Measurements from ENCODE around the gene TMEM178B. TPM values are rescaled to one million over a fixed set of nuclear protein-coding genes. Genes with fewer than 3 reads are reported as not detected.
A peak's percentile ranks its signal among the peaks of the same experiment; 100 is the strongest.
"Not testable (repeated sequence)": the region's sequence is repeated elsewhere in the genome, so short reads cannot be mapped to it uniquely, and the experiment has no call there.

The TMEM178B gene
- total RNA-seq, 1 donor from 2014 or later = 35.4 TPM

DNA sequence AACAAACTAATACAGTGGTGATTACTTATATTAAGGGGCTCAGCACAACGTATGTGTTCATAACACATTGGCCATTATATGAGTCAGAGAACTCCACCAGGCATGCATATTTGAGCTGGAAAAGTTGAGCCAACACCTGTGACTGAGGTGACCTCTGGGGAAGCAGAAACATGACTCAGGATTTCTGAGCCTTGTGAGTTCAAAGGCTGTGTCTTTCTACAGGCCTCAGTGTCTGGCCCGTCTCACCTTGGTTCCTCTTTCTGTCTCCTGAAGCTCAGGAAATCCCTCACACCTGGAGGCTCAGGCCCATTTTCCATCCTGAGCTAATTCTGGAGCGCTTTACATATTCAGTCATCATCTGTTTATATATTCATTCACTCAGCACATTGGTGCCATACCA, 246.4 kb downstream of the TMEM178B start:
- intact Hi-C loops (cut with DNase I) = no loop called here
- no peak for DNase-seq
- peak; percentile 30 for ATAC-seq (ENCODE audit: poor library complexity)

GRCh38 chr7:141322383-141322782, 248.5 kb downstream of the TMEM178B start:
- ATAC-seq (ENCODE audit: poor library complexity) (no peak), DNase-seq (no peak)
- intact Hi-C loops (cut with DNase I) = no loop called here

DNA sequence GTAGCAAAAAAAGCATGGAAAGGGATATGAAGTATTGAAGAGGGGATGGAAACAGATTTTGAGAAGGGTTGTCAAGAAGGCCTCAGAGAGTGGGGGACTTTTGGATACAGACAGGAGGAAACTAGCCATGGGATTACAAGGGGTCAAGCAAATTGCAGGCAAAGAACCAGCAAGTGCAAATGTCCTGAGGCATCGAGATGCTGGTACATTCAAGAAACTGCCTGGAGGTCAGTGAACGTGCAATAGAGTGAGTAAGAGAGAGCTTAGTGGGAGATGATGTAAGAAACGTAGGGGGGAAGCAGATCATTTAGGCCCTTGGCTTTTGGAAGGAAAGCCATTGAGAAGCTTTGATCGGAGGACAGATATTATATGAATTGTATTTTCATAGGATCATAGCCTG, 250.0 kb downstream of the TMEM178B start:
- DNase-seq = no peak
- ATAC-seq (ENCODE audit: poor library complexity) = no peak
- intact Hi-C loops (cut with DNase I) = no loop called here

DNA sequence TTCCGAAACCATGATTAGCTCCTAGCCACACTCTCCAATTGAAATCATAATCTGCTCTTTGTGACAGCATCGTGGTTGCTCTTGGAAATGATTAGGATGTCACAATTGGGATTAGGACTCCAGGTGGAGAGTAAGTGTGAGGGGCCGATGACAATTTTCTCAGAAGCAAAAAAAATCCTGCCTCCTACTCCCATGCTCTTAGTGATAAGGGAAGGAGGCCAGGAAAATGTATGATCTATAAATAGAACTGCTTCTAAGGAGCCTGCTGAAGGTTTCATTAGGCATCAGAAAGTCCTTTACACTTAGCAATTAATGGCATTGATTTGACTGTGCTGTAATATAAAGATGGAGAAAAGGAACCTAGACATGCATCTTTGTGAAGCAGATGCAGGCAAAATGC, 251.0 kb downstream of the TMEM178B start:
- ATAC-seq (ENCODE audit: poor library complexity) = no peak
- DNase-seq = no peak
- intact Hi-C loops (cut with DNase I) = no loop called here

DNA sequence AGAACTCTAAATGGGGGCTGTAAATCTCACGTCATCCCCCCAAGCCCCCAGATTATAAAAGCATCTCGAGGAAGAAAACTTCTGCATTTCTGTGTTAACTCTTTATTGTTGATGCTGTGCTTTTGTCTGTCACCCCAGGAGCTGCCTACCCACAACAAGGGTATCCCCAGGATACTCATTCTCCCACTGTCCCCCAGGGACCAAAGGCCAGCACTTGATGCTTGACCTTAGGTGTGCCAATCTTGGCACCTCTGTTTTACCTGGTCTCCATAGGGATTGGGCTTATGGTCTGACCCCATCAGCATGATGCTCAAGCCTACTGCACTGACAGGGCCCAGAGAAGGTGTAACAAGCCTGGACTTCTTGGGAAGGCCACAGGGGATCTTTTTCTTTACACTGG, 251.4 kb downstream of the TMEM178B start:
- intact Hi-C loops (cut with DNase I) = no loop called here
- DNase-seq (no peak), ATAC-seq (ENCODE audit: poor library complexity) (no peak)

DNA sequence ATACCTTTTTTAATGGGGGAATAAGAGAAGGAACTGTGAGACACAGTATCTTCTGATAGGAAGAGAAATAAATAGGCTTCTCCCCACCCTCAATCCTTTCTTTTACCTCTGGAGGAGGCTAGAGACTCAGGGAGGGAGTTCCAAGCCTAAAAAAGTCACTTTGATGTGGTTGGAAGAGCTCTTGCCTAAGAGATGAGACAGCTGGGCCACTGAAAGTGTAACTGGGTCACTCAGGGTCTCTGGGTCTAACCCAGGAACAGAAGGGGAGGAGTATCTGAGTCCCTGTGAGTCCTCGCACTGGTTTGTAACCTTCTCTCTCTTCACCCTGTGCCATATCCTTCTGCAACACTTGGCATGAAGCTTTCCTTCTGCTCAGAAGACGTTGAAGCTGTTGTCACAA, 254.4 kb downstream of the TMEM178B start:
- intact Hi-C loops (cut with DNase I) = no loop called here
- no peak for DNase-seq
- ATAC-seq (ENCODE audit: poor library complexity) = no peak

DNA sequence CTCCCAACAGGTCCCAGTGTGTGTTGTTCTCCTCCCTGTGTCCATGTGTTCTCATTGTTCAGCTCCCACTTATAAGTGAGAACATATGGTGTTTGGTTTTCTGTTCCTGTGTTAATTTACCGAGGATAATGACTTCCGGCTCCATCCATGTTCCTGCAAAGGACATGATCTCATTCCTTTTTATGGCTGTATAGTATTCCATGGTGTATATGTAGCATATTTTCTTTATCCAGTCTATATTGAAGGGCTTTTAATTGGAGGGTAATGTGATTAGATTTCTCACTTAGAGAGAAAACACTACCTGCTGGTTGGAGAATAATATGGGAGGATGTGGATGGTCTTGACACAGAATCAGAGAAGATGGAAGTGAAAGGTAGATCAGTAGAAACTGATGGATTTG, 256.4 kb downstream of the TMEM178B start:
- ATAC-seq (ENCODE audit: poor library complexity); intact Hi-C loops (cut with DNase I); DNase-seq: not testable (repeated sequence)

- DNase-seq (no peak), ATAC-seq (ENCODE audit: poor library complexity) (peak; percentile 54)
- intact Hi-C loops (cut with DNase I) = no loop called here
These were observed 259.6 kb downstream of the TMEM178B start for GRCh38 chr7:141333459-141333858.

DNA sequence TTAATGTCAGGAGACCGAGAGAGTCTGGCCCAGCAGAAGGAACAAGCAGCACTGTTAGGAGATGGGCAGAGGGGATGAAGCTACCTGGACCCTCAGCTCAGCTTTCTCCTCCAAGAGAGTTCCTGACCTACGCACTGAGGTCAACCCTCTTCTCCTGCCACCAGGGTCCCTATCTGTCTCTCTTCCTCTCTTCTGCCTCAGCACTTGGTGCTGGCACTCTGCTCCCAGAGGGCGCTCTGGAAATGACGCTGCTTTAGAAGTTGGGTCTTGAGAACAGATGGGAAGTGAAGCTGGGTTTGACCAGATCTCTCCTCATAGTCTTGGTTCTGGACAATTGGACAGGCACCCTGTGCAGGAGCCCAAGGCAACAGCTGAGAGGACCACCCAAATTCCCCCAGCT, 261.3 kb downstream of the TMEM178B start:
- no peak for DNase-seq
- intact Hi-C loops (cut with DNase I) = no loop called here
- ATAC-seq (ENCODE audit: poor library complexity) = no peak

GRCh38 chr7:141339603-141340002, 265.7 kb downstream of the TMEM178B start:
- DNase-seq = no peak
- ATAC-seq (ENCODE audit: poor library complexity) = no peak
- intact Hi-C loops (cut with DNase I) = no loop called here

DNA sequence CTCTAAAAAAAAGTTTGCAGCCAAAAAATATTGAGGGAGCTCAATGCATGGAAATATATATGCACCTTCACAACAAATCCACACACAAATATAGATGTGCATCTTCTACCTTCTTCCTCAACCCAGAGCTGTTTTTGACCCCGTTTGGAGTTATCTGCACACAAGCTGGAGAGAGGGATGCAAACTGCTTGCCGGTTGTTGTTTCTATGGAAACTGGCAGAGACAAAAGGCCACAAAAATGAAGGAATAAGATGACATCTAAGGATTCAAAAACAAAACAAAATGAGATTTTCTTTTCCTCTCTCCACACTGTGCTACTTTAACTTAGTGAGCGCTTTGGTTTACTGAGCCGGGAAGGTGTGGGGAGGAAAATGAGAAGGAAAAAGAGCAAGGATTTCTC, 267.1 kb downstream of the TMEM178B start:
- no peak for ATAC-seq (ENCODE audit: poor library complexity)
- DNase-seq = no peak
- intact Hi-C loops (cut with DNase I) = no loop called here

- ATAC-seq (ENCODE audit: poor library complexity) (peak; percentile 30), DNase-seq (no peak)
- intact Hi-C loops (cut with DNase I) = no loop called here
These were observed 269.0 kb downstream of the TMEM178B start for GRCh38 chr7:141342621-141343408.

DNA sequence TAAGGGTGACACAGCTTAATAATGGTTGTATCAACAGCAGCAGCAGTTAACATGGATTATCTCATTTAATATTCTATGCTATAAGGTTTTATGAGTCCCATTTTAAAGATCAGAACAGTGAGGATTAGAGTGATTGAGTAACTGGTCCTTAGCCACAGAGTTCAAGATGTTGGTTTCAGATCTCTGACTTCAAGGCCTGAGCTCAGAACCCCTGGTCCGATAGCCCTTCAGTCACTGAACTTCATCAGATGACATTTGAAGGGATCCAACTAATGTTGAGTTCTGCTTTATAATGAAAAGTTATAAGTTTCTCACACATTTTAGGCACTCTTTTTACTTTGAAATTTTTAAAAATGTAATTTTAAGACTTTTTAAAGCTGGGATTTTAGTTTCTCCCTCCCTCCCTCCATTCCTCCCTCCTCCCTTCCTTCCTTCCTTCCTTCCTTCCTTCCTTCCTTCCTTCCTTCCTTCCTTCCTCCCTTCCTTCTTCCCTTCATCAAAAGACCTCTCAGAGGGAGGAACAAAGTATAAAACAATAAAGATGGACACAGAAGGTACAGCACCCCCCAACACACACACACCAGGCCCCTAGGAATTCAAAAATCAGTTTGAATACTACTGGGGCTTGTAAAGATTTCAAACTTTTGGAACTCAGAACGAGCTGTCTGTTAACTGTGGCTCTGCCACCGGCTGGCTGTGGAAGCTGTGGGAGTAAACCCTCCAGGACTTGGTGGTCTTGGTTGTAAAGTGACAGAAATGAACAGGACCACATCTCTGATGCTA, 270.5 kb downstream of the TMEM178B start:
- ATAC-seq (ENCODE audit: poor library complexity) (no peak), DNase-seq (no peak)
- intact Hi-C loops (cut with DNase I) = no loop called here

DNA sequence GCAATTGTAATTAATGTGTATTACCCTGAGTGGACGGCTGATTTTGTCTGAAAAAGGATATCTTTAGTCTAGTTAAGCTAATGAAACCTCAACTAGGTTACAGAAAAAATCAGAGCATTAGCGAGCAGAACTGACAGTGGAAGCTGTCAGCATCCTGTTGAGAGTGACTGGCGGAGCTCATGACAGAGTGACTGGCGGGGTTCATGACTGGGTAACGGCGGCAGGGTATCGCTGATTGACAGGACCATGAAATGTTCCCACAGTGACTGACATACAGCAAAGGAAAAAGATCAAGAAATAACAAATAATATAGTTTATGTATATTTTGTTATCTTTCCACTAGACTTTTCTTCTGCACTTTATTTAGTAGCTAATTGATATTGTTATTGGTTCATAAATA, 274.9 kb downstream of the TMEM178B start:
- no peak for DNase-seq
- intact Hi-C loops (cut with DNase I) = no loop called here
- peak; percentile 44 for ATAC-seq (ENCODE audit: poor library complexity)

DNA sequence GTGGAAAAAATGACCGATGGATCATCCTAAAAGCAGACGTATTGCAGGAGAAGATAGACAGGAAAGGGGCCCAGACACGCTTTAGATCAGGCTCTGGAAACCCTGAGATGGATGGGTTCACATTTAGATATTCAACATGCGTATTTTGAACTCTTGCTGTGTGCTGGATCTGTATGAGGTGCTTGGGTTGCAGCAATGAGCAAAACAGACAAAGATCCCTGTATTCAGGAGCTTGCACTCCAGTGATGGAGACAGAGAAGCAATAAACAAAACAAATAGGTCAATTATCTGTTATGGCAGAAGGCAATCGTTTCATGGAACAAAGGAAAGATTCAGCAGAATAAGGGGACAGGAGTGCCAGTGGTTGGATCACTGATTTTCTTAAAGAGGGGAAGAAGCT, 275.5 kb downstream of the TMEM178B start:
- no peak for DNase-seq
- intact Hi-C loops (cut with DNase I) = no loop called here
- ATAC-seq (ENCODE audit: poor library complexity) = no peak

GRCh38 chr7:141349804-141350203, 275.9 kb downstream of the TMEM178B start:
- ATAC-seq (ENCODE audit: poor library complexity) (no peak), DNase-seq (no peak)
- intact Hi-C loops (cut with DNase I) = no loop called here

DNA sequence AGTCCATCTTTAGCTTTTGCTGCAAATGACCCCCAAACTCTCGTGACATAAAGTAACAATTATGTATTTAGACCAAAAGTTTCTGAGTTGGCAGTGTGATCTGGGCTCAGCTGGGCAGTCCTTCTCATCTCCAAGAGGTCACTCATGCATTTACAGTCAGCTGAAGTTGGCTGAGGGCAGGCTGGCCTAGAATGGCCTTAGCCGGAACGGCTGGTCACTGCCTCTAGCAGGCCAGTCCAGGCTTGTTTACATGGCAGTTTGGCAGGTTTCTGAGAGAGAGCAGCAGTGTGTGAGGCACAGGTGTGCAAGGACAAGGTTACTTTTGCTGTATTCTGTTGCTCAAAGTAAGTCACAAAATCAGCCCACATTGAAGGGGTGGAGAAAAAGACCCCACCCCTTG, 277.3 kb downstream of the TMEM178B start:
- intact Hi-C loops (cut with DNase I) = no loop called here
- ATAC-seq (ENCODE audit: poor library complexity) = peak; percentile 40
- DNase-seq = no peak

DNA sequence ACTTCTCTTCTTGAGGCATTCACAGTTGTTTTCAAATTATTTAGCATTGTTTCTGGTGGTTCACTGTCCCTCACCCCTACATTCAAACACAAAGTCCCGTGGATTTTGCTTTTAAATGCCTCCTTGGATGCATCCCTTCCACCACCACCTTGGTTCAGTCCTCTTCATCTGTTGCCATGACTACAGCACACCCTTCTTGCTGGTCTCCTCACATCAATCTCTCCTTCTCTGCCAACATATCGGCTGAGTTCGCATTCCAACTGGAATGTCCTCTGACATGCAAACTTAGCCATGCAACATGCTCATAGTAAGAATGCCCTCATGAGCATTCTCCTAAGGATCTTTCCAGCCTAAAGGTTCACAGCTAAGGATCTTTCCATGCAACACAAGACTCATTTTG, 279.1 kb downstream of the TMEM178B start:
- ATAC-seq (ENCODE audit: poor library complexity) (no peak), DNase-seq (no peak)
- intact Hi-C loops (cut with DNase I) = no loop called here

DNA sequence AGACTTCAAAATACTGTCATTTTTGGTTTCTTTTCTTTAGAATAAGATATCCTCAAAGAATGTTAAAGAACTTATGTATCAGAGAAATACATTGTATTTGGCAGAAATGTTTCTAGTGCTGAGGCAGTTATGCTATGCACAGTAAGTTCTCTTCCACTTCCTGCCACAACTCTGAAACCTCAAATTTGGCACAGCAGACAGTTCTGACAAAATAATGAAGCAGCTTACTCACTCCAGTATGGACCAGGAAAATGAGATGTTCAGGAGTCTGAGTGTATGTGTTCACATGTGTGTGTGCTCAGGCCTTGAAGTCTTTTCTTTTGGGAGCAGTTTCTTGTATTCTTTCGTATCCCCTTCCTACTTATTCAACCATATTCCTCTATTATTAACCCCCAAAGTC, 280.4 kb downstream of the TMEM178B start:
- intact Hi-C loops (cut with DNase I) = no loop called here
- no peak for ATAC-seq (ENCODE audit: poor library complexity)
- DNase-seq = no peak

DNA sequence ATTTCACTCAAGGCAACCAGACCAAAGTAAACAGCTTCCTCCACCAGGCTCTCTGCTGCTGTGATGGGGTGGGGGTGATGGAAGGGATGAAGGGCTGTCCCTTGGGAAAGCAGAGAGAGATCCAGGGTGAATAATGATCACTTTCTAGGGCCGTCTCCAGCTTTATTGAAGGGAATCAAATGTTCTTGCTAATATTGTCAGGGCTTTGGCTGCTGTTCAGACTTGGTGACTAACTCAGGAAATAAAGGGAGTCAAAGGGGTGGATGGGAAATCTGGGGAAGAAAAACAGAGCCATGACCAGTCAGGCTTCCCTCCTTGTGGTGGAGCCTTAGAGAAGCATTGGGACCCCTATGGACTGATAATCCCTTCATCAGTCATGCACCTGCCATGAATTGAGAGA, 281.2 kb downstream of the TMEM178B start:
- no peak for DNase-seq
- peak; percentile 25 for ATAC-seq (ENCODE audit: poor library complexity)
- intact Hi-C loops (cut with DNase I) = no loop called here
